GM19467 (cell line): Measurements from ENCODE around the gene NUTM1.
"Not testable (repeated sequence)": the region's sequence is repeated elsewhere in the genome, so short reads cannot be mapped to it uniquely, and the experiment has no call there.

Experiments
- ATAC-seq: cut with Tn5 transposase; IDR thresholded peaks from one replicate; pipeline ENCODE4 v1.9.1; 2021; ENCODE audit warnings: mild to moderate bottlenecking, moderate library complexity; ENCODE audit not compliant: unreplicated experiment

NUTM1 gene

GRCh38 chr15:34364041-34364440 lies 20.9 kb downstream of the NUTM1 start:
- no peak for ATAC-seq

- ATAC-seq: no peak
These were observed 22.1 kb downstream of the NUTM1 start for GRCh38 chr15:34365091-34365825.

- no peak for ATAC-seq
These were observed 22.7 kb downstream of the NUTM1 start for GRCh38 chr15:34365836-34366235.

- ATAC-seq: no peak
These were observed 23.4 kb downstream of the NUTM1 start for GRCh38 chr15:34366271-34367065.

DNA sequence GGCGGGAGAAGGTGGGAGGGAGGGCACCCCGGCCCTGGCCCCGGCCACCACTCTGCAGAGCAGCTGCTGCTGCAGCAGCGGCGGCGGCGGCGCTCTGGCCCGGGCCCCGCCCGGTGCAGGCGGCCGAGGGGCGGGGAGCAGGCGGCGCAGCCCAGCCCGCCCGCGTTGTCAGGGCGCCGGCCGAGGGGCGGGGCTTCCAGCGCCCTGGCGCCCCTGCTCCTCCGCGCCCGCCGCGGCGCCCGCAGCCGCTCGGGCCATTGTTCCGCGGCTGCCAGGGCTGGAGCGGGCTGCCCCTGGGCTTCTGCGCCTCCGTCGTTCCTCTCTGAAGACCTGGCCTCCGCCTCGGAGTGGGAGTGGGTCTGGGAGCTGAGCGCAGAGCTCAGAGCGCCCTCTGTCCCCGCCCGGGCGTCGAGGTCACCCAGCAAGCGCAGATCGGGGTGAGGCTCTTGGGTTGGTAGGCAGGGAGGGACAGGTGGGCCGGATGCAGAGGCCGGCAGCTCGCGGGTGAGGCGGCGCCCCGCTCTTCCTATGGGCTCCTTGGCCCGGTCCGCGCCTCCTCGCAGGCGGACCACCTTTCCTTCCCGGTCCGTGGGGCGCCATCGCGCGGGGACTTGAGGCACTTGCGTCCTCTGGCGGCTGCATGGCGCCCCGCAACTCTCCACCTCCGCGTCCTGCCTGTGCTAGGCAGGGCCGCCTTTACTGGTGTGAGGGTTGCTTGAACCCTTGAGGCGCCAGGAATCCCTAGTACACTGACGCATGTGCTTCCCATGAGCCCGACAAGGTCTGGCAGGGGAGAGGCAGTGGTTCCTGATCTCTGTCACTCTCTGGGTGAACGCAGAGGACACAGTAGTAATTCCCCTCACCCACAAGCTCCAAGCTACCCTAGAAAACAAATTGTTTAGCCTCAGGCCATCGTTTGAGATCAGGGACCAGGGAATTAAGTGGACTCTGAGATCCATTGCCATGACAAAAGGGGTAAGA lies 24.3 kb downstream of the NUTM1 start, which contains the start of gene LPCAT4:
Gene LPCAT4, minus strand, starts transcription at position 96 of the 981 bp plus-strand sequence. CDS start 96 bp downstream, outside the sequence.
- peak; percentile 75 for ATAC-seq

GRCh38 chr15:34370129-34370528 lies 27.0 kb downstream of the NUTM1 start:
- no peak for ATAC-seq

DNA sequence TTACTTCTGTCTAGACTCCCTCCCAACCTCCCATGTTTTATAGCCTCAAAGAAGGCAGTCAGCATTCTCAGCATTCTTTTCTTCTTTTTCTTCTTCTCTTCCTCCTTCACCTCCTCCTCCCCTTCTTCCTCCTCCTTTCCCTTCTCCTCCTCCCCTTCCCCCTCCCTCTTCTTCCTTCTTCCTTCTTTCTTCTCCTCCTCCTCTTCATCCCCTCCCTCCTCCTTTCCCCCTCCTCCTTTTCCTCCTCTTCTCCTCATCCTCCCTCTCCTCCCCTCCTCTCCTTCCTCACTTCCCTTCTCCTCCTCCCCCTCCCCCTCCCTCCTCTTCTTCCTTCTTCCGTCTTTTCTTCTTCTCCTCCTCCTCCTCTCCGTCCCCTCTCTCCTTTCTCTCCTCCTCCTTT lies 27.5 kb downstream of the NUTM1 start:
- ATAC-seq: no peak

- ATAC-seq: no peak
These were observed 30.8 kb downstream of the NUTM1 start for GRCh38 chr15:34373951-34374350.

GRCh38 chr15:34374816-34375215 lies 31.7 kb downstream of the NUTM1 start:
- ATAC-seq: no peak

GRCh38 chr15:34375541-34375940 lies 32.4 kb downstream of the NUTM1 start:
- not testable (repeated sequence) for ATAC-seq

DNA sequence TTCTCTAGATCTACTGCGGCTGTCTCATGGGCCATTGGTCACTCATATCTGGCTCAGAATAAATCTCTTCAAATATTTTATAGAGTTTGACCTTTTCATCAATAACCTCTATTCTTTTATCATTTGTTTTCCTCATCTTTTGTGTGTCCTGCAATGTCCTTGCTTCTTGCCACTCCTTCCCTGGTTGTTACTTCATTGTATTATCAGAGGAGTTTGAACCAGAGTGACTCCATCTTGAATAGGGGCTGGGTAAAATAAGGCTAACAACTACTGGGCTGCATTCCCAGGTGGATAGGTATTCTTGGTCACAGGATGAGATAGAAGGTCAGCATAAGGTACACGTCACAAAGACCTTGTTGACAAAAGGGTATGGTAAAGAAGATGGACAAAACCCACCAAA lies 33.7 kb downstream of the NUTM1 start:
- ATAC-seq: no peak

GRCh38 chr15:34380491-34380890 lies 37.4 kb downstream of the NUTM1 start:
- ATAC-seq: not testable (repeated sequence)

GRCh38 chr15:34381829-34382521 lies 38.9 kb downstream of the NUTM1 start:
- ATAC-seq: not testable (repeated sequence)

- not testable (repeated sequence) for ATAC-seq
These were observed 46.5 kb downstream of the NUTM1 start for GRCh38 chr15:34389594-34390086.

DNA sequence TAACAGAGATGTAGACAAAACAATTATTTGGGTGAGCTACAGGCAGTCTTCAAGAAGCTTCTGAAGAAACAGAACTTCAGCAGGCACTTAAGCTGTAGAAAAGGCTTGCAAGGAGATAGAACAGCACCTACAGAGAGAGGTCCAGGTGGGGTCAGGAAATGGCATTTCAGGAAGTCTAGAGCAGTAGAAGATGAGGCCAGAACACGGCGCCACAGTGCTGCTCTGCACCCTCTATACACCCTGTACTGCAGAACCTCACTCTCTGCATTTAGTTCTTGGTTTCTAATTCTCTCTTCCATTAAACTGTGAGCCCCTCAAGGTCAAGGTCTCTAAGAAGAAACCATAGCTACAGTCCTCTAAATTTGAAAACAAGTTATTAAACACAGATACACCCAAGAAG lies 49.9 kb downstream of the NUTM1 start:
- ATAC-seq: not testable (repeated sequence)

GRCh38 chr15:34397637-34398259 lies 54.6 kb downstream of the NUTM1 start:
- ATAC-seq: not testable (repeated sequence)

DNA sequence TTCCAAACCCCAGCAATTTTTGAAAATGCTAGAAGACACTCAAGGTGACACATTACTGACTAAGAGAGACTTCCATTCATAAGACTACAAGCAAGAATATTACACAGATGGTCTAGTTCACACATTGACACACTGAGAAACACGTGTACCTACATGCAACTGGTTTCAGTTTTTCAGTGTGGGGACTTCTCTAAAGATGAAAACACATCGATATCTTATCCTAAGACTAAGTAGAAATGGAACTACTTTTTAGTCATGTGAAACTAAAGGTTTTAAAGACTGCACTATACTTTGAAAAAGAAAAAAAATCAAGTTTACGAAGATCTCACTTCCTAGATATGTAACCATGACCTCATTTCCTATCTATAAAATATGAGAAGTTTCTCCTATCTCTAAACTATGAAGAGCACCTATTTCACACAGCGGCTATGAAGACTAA lies 60.1 kb downstream of the NUTM1 start:
- peak; percentile 47 for ATAC-seq

DNA sequence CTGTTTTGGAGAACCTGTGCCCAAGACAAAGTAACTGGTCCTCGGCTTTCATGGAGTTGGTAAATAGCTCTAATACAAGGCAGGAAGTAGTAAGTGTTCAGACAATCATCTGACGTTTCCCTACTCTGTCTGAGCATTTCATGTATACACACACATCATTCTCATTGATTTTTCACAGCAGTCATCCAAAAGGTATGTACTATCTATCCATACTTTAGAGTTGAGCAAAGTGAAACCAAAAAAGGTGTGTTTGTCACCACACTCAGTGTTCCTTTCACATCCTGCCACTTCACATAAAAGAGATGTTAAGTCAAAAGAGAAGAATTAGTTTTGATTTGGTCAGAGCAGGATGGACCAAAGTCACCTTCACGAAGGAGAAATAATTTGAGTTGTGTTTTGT lies 60.8 kb downstream of the NUTM1 start:
- peak; percentile 45 for ATAC-seq
